Caco-2 (cell line): ENCODE data around the gene ENTPD2. TPM values are rescaled to one million over a fixed set of nuclear protein-coding genes. Genes with fewer than 3 reads are reported as not detected.

Experiments
- BruUV-seq: library from RNA; stranded (reverse); fragments of 400-500 nt; replicated peaks from 2 replicates; lab custom pipeline; 2021; lab: Mats Ljungman, UMichigan
- CTCF ChIA-PET: fragments of 300-600 bp; sonication (Branson Sonifier 250); formaldehyde crosslinking; loops from one replicate; lab custom pipeline; 2022; ENCODE audit warnings: antibody characterized with exemption; lab: Charles Lee
- POLR2A ChIA-PET: fragments of 300-600 bp; sonication (Branson Sonifier 250); formaldehyde crosslinking; loops from one replicate; lab custom pipeline; 2022; ENCODE audit warnings: antibody characterized with exemption; lab: Charles Lee
- DNase-seq, 2 experiments: peaks; one replicate each; pipeline versions ENCODE4 v3.0.0 to v3.0.0-alpha.2; 2020 to 2022
- H3K27me3 ChIP-seq: replicated peaks from 2 replicates; pipeline ENCODE4 v1.6.0; 2011; ENCODE audit warnings: low read length; ENCODE audit not compliant: control insufficient read depth, insufficient read depth
- H3K36me3 ChIP-seq: 2 replicates; pipeline ENCODE4 v1.5.1; 2011; ENCODE audit warnings: low read length; ENCODE audit not compliant: control insufficient read depth, insufficient read depth
- H3K4me1 ChIP-seq: fragments of 250-450 bp; sonication (Bioruptor Pico); 2 replicates; pipeline ENCODE4 v1.5.1; 2020; ENCODE audit warnings: mild to moderate bottlenecking
- H3K4me3 ChIP-seq: 2 replicates; pipeline ENCODE4 v1.5.1; 2011; ENCODE audit warnings: low read depth, mild to moderate bottlenecking, control low read depth, low read length
- H3K9me3 ChIP-seq: fragments of 250-450 bp; sonication (Bioruptor Pico); 2 replicates; pipeline ENCODE4 v1.5.1; 2020; ENCODE audit warnings: mild to moderate bottlenecking, moderate library complexity
- H3K27ac Mint-ChIP-seq: one replicate; pipeline ENCODE4 v1.8.0; 2022; ENCODE audit warnings: mixed read lengths; ENCODE audit not compliant: unreplicated experiment
- H3K27me3 Mint-ChIP-seq: one replicate; pipeline ENCODE4 v1.8.0; 2022; ENCODE audit warnings: mixed read lengths; ENCODE audit not compliant: insufficient read depth, unreplicated experiment
- H3K36me3 Mint-ChIP-seq: one replicate; pipeline ENCODE4 v1.8.0; 2022; ENCODE audit warnings: mild to moderate bottlenecking, mixed read lengths; ENCODE audit not compliant: insufficient read depth, unreplicated experiment
- H3K4me1 Mint-ChIP-seq: one replicate; pipeline ENCODE4 v1.8.0; 2022; ENCODE audit warnings: low read depth, mixed read lengths; ENCODE audit not compliant: unreplicated experiment
- H3K4me3 Mint-ChIP-seq: one replicate; pipeline ENCODE4 v1.8.0; 2022; ENCODE audit warnings: mild to moderate bottlenecking, moderate library complexity, mixed read lengths; ENCODE audit not compliant: unreplicated experiment
- H3K9me3 Mint-ChIP-seq: one replicate; pipeline ENCODE4 v1.8.0; 2022; ENCODE audit warnings: mixed read lengths; ENCODE audit not compliant: unreplicated experiment
- intact Hi-C: fragments of 100-400 bp; cut with micrococcal nuclease; formaldehyde crosslinking; loops from one replicate; pipeline ENCODE4 v1.10.0; 2022; ENCODE audit not compliant: unreplicated experiment
- total RNA-seq: library from RNA; stranded (reverse); gene quantifications from 2 replicates; pipeline ENCODE4 v1.2.3, GENCODE V29; 2022
- TF ChIP-seq, protein P1 (sequence below), 2 experiments: fragments of 200-600 bp in 1 of 2; IDR thresholded peaks; 1 replicate in 1 of 2; 2 replicates in 1 of 2; pipeline versions ENCODE4 v1.5.1 to v1.8.0; 2011 to 2022; ENCODE audit warnings: antibody characterized with exemption in 1 of 2, control low read depth in 1 of 2, inconsistent platforms in 1 of 2, low read depth in 1 of 2, low read length in 1 of 2, mild to moderate bottlenecking in 1 of 2, moderate library complexity in 1 of 2; ENCODE audit not compliant: insufficient read depth in 1 of 2, severe bottlenecking in 1 of 2, unreplicated experiment in 1 of 2

ENTPD2 gene
- total RNA-seq, 1 experiment from 2014 or later, result 2.9 TPM

DNA sequence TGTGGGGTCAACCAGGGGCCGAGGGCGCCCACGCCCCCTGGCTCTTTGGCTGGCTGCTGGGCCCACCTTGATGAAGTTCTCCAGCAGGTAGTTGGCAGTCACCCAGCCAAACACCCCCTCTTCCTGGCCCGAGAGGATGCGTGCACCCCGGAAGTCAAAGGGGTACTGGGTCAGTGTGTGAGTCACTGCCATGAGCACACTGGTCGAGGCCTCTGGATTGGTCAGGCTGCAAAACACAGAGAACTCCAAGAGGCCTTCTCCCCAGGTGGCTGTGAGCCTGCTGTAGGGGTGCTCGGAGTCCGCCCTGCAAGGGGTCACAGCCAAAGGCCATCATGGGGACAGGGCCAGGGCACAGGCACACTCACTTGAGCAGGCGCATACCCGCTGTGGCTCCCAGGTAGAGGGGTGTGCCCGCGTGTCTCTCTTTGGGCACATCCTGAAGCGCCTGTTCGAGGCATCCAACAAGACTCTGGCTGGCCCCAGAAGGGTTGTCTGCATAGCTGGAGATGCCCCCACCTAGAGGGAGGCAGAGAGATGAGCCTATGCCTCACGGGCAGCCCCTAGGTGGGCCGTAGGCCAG, 2.6 kb downstream of the ENTPD2 start:
- ChIA-PET CTCF (interaction anchor here (0.6 to 1.2 kb wide), 3 partner anchors 17 to 86 kb away, joined by 3 to 5 read pairs (median 4); no protein-coding TSS in a partner anchor), POLR2A (no interaction called here)
- DNase-seq, result no peak
- Histone ChIP-seq H3K36me3 (no peaks in the 10 kb centered on the region), H3K9me3 (no peaks in the 10 kb centered on the region), H3K27me3 (no peaks in the 10 kb centered on the region), H3K4me1 (peaks cover 18% of the 10 kb centered on the region), H3K4me3 (no peak overlapping the region)
- Mint-ChIP-seq H3K9me3 (no peaks in the 10 kb centered on the region), H3K27ac (no peak overlapping the region), H3K4me1 (peaks cover 6% of the 10 kb centered on the region), H3K4me3 (no peak overlapping the region), H3K36me3 (no peaks in the 10 kb centered on the region), H3K27me3 (no peaks in the 10 kb centered on the region)
- intact Hi-C loops, result no loop called here
- BruUV-seq, result no TSS peak
- TF ChIP-seq, protein P1, sequence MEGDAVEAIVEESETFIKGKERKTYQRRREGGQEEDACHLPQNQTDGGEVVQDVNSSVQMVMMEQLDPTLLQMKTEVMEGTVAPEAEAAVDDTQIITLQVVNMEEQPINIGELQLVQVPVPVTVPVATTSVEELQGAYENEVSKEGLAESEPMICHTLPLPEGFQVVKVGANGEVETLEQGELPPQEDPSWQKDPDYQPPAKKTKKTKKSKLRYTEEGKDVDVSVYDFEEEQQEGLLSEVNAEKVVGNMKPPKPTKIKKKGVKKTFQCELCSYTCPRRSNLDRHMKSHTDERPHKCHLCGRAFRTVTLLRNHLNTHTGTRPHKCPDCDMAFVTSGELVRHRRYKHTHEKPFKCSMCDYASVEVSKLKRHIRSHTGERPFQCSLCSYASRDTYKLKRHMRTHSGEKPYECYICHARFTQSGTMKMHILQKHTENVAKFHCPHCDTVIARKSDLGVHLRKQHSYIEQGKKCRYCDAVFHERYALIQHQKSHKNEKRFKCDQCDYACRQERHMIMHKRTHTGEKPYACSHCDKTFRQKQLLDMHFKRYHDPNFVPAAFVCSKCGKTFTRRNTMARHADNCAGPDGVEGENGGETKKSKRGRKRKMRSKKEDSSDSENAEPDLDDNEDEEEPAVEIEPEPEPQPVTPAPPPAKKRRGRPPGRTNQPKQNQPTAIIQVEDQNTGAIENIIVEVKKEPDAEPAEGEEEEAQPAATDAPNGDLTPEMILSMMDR (IDR thresholded peaks at IDR 0.05; ENCODE audit: insufficient read depth in 1 of 2, low read depth in 1 of 2, low read length in 1 of 2, severe bottlenecking in 1 of 2, unreplicated experiment in 1 of 2), result no peak

DNA sequence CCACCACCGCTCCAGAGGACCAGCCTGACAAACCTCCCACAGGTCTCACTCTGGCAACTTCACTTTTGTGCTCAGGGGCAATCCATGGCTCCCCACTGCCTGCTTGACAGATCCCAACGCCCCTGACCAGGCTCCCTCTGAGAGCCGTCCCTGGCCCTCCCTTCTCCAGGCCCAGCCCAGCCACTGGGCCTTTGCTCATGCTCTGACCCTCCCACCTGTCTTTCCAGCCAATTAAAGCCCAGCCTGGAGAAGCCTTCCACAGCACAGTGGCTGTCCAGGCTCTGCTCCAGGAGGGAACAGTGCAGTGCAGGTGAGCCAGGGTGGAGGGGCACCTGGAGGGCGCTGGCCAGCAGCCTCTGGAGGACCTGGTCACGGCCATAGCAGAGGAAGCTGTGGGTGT, 3.3 kb downstream of the ENTPD2 start:
- Mint-ChIP-seq H3K4me3 (no peak overlapping the region), H3K36me3 (no peaks in the 10 kb centered on the region), H3K27me3 (no peaks in the 10 kb centered on the region), H3K27ac (no peak overlapping the region), H3K4me1 (peaks cover 6% of the 10 kb centered on the region), H3K9me3 (no peaks in the 10 kb centered on the region)
- POLR2A ChIA-PET, result no interaction called here
- Histone ChIP-seq H3K4me3 (no peak overlapping the region), H3K27me3 (no peaks in the 10 kb centered on the region), H3K9me3 (no peaks in the 10 kb centered on the region), H3K36me3 (no peaks in the 10 kb centered on the region), H3K4me1 (peaks cover 14% of the 10 kb centered on the region)
- TF ChIP-seq, protein P1 (IDR thresholded peaks at IDR 0.05; ENCODE audit: insufficient read depth in 1 of 2, low read depth in 1 of 2, low read length in 1 of 2, severe bottlenecking in 1 of 2, unreplicated experiment in 1 of 2), result no peak
- intact Hi-C loops, result no loop called here
- no TSS peak for BruUV-seq
- CTCF ChIA-PET, result interaction anchor here (0.6 to 1.2 kb wide), 3 partner anchors 17 to 86 kb away, joined by 3 to 5 read pairs (median 4); no protein-coding TSS in a partner anchor
- DNase-seq, result no peak

DNA sequence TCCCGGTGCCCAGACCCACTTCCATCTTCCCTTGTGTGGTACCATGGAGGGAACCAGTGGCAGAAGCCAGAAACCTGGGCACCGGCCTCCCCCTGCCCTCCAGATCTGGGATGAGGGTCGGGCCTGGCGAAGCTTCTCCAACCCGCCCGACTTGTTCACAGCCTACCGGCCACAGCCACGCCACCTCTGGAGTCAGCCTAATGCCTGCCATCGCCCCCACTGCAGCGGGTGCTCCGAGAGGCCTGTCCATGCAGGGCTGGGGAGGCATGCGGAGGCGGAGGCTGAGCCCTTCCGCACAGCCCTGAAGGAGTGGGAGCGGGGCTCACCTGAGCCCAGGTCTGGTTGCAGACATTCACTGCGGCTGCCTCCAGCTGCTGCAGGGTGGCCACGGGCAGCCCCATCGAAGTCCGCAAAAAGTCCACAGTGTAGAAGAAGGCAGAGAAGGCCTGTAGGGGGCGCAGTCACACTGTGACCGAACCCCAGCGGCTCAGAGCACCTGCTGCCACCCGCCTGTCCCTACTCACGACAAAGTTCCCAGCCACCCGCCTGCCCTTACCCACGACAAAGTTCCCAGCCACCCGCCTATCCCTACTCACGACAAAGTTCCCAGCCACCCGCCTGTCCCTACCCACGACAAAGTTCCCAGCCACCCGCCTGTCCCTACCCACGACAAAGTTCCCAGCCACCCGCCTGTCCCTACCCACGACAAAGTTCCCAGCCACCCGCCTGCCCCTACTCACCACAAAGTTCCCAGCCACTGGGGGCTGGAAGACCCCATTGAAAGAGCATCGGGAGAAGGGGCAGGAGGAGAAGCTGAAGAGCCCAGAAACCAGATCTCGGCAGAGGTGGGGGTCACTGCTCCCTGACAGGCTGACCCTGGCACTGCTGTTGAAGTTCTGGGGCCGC, 4.1 kb downstream of the ENTPD2 start:
- TF ChIP-seq, protein P1 (IDR thresholded peaks at IDR 0.05; ENCODE audit: insufficient read depth in 1 of 2, low read depth in 1 of 2, low read length in 1 of 2, severe bottlenecking in 1 of 2, unreplicated experiment in 1 of 2), result peak; percentile 51 to 57
- Mint-ChIP-seq H3K4me3 (no peak overlapping the region), H3K36me3 (no peaks in the 10 kb centered on the region), H3K27me3 (no peaks in the 10 kb centered on the region), H3K27ac (no peak overlapping the region), H3K9me3 (no peaks in the 10 kb centered on the region), H3K4me1 (peaks cover 6% of the 10 kb centered on the region)
- H3K4me1 ChIP-seq, result peaks cover 12% of the 10 kb centered on the region
- no peaks in the 10 kb centered on the region for H3K27me3 ChIP-seq
- intact Hi-C loops, result no loop called here
- DNase-seq, result peak; percentile 68 to 69
- ChIA-PET POLR2A (no interaction called here), CTCF (interaction anchor here (0.5 to 1.6 kb wide), 6 partner anchors 14 to 187 kb away, joined by 3 to 9 read pairs (median 4); partner anchors contain the start of gene SAPCD2)
- no TSS peak for BruUV-seq
- H3K9me3 ChIP-seq, result no peaks in the 10 kb centered on the region
- no peaks in the 10 kb centered on the region for H3K36me3 ChIP-seq
- no peak overlapping the region for H3K4me3 ChIP-seq
